Kidney epithelial cell (primary cell): ENCODE data around the gene CXCL13. TPM values are rescaled to one million over a fixed set of nuclear protein-coding genes. Genes with fewer than 3 reads are reported as not detected.
"Not testable (repeated sequence)": the region's sequence is repeated elsewhere in the genome, so short reads cannot be mapped to it uniquely, and the experiment has no call there.

Experiments
- DNase-seq: peaks from one replicate; pipeline ENCODE4 v3.0.0-alpha.2; 2010; ENCODE audit warnings: low read depth
- H3K27me3 ChIP-seq: 2 replicates; pipeline ENCODE4 v1.6.0; 2011; ENCODE audit warnings: low read length; ENCODE audit not compliant: control insufficient read depth, insufficient read depth
- H3K36me3 ChIP-seq: 2 replicates; pipeline ENCODE4 v1.5.1; 2011; ENCODE audit warnings: low read length; ENCODE audit not compliant: control insufficient read depth, insufficient read depth
- H3K4me3 ChIP-seq: 2 replicates; pipeline ENCODE4 v1.5.1; 2011; ENCODE audit warnings: low read depth, mild to moderate bottlenecking, control low read depth, low read length
- total RNA-seq: library from RNA; depleted of rRNA; stranded (reverse); fragments of >200 nt; gene quantifications from 2 replicates; pipeline ENCODE4 v1.2.3, GENCODE V29; 2015
- TF ChIP-seq, protein P1 (sequence below): IDR thresholded peaks from 2 replicates; pipeline ENCODE4 v1.5.1; 2011; ENCODE audit warnings: mild to moderate bottlenecking, moderate library complexity, low read length, control low read depth, inconsistent platforms; ENCODE audit not compliant: insufficient read depth, poor library complexity, severe bottlenecking

Gene CXCL13
- total RNA-seq, 1 donor from 2014 or later = not detected

DNA sequence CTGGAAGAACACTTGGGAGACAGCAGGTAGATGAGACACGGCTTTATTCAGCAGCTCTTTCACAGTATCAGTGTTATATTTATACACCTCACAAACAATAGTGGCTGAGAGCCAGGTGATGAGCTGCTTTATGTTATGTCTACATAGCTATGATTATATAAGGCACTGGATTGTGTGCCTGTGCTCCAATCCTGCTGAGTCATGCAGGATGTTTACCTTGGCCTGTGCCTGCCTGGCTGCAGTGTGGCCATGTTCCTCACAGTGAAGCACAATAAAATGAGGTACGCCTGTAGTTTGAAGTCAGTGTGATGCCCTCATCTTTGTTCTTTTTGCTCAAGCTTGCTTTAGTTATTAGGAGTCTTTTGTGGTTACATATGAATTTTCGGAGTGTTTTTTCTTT is 31.3 kb downstream of the CXCL13 start:
- Histone ChIP-seq H3K36me3 (no peaks in the 10 kb centered on the region), H3K4me3 (no peak overlapping the region), H3K27me3 (no peaks in the 10 kb centered on the region)
- TF ChIP-seq, protein P1, sequence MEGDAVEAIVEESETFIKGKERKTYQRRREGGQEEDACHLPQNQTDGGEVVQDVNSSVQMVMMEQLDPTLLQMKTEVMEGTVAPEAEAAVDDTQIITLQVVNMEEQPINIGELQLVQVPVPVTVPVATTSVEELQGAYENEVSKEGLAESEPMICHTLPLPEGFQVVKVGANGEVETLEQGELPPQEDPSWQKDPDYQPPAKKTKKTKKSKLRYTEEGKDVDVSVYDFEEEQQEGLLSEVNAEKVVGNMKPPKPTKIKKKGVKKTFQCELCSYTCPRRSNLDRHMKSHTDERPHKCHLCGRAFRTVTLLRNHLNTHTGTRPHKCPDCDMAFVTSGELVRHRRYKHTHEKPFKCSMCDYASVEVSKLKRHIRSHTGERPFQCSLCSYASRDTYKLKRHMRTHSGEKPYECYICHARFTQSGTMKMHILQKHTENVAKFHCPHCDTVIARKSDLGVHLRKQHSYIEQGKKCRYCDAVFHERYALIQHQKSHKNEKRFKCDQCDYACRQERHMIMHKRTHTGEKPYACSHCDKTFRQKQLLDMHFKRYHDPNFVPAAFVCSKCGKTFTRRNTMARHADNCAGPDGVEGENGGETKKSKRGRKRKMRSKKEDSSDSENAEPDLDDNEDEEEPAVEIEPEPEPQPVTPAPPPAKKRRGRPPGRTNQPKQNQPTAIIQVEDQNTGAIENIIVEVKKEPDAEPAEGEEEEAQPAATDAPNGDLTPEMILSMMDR = no peak
- no peak for DNase-seq

DNA sequence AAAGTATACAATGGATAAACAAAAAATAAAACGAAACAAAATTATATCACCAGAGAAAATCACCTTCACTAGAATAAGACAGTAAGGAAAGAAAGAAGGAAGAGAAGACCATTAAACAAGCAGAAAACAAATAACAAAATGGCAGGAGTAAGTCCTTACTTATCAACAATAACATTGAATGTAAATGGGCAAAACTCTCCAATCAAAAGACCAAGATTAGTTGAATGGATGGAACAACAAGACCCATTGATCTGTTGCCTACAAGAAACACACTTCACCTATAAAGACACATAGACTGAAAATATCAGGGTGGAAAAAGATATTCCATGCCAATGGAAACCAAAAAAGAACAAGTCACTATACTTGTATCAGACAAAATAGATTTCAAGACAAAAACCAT is 38.4 kb downstream of the CXCL13 start:
- not testable (repeated sequence) for H3K4me3 ChIP-seq, H3K27me3 ChIP-seq, H3K36me3 ChIP-seq, DNase-seq

GRCh38 chr4:77650787-77651186 is 45.2 kb downstream of the CXCL13 start:
- Histone ChIP-seq H3K4me3 (no peak overlapping the region), H3K27me3 (no peaks in the 10 kb centered on the region), H3K36me3 (no peaks in the 10 kb centered on the region)
- no peak for DNase-seq
- TF ChIP-seq, protein P1 = no peak

GRCh38 chr4:77651820-77652219 is 46.2 kb downstream of the CXCL13 start:
- Histone ChIP-seq H3K36me3 (no peaks in the 10 kb centered on the region), H3K4me3 (no peak overlapping the region), H3K27me3 (no peaks in the 10 kb centered on the region)
- TF ChIP-seq, protein P1 = no peak
- no peak for DNase-seq

GRCh38 chr4:77652237-77652897 is 46.7 kb downstream of the CXCL13 start:
- Histone ChIP-seq H3K27me3 (no peaks in the 10 kb centered on the region), H3K36me3 (no peaks in the 10 kb centered on the region), H3K4me3 (no peak overlapping the region)
- TF ChIP-seq, protein P1 = no peak
- no peak for DNase-seq

DNA sequence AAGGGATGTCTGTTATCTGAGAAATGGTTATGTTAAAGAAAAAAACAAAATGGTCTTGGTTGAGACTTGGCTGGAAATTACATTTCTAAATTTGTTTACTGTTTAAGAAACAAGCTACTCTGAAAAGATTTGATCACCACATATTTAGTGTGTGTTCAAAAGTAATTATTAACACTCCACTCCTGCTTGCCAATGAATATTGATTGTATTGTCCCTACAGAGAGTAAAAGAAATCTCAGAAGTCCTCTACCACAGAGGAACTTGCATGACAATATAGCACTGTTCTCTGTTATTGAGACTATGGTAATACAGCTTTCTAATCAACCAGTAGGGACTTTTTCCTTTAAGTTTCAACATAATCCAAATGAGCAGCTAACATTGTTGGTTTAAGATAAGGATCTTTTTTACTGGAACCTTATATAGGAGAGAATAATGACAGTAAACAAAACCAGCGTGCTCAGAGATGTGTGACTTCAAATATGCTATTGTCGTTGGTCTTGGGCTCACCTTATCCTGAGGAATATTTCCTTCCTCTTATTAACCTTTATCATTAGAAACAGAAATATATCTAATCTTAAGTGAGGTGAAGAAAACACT is 47.6 kb downstream of the CXCL13 start:
- no peaks in the 10 kb centered on the region for H3K27me3 ChIP-seq
- H3K36me3 ChIP-seq = no peaks in the 10 kb centered on the region
- TF ChIP-seq, protein P1 = no peak
- H3K4me3 ChIP-seq = no peak overlapping the region
- no peak for DNase-seq

GRCh38 chr4:77660318-77660717 is 54.7 kb downstream of the CXCL13 start:
- H3K36me3 ChIP-seq, H3K27me3 ChIP-seq, H3K4me3 ChIP-seq, DNase-seq: not testable (repeated sequence)
